GM19324 (cell line): ENCODE results near the gene AKT3.

Source experiments
- ATAC-seq: cut with Tn5 transposase; IDR thresholded peaks from one replicate; pipeline ENCODE4 v1.9.1; 2021; ENCODE audit warnings: mild to moderate bottlenecking, moderate library complexity; ENCODE audit not compliant: unreplicated experiment, low FRiP score

Gene AKT3

GRCh38 chr1:243735457-243735856 is 114.6 kb downstream of the AKT3 start:
- ATAC-seq = no peak

GRCh38 chr1:243734308-243734695 is 115.7 kb downstream of the AKT3 start:
- no peak for ATAC-seq

GRCh38 chr1:243733670-243734307 is 116.3 kb downstream of the AKT3 start:
- no peak for ATAC-seq

GRCh38 chr1:243732637-243733036 is 117.4 kb downstream of the AKT3 start:
- ATAC-seq = no peak

GRCh38 chr1:243731974-243732625 is 117.9 kb downstream of the AKT3 start:
- ATAC-seq = no peak

- no peak for ATAC-seq
Observed at GRCh38 chr1:243731301-243731891, 118.6 kb downstream of the AKT3 start.

- no peak for ATAC-seq
Observed at GRCh38 chr1:243730487-243731150, 119.4 kb downstream of the AKT3 start.

GRCh38 chr1:243729956-243730355 is 120.1 kb downstream of the AKT3 start:
- ATAC-seq = no peak

GRCh38 chr1:243727503-243728203 is 122.4 kb downstream of the AKT3 start:
- ATAC-seq = peak; percentile 76

GRCh38 chr1:243726806-243727502 is 123.1 kb downstream of the AKT3 start:
- peak; percentile 36 for ATAC-seq

- ATAC-seq = no peak
Observed at GRCh38 chr1:243725846-243726245, 124.2 kb downstream of the AKT3 start.

GRCh38 chr1:243725075-243725474 is 125.0 kb downstream of the AKT3 start:
- no peak for ATAC-seq

GRCh38 chr1:243723458-243724043 is 126.5 kb downstream of the AKT3 start:
- no peak for ATAC-seq

GRCh38 chr1:243723050-243723449 is 127.0 kb downstream of the AKT3 start:
- ATAC-seq = no peak

- ATAC-seq = no peak
Observed at GRCh38 chr1:243719476-243719875, 130.6 kb downstream of the AKT3 start.

GRCh38 chr1:243718893-243719292 is 131.2 kb downstream of the AKT3 start:
- no peak for ATAC-seq

GRCh38 chr1:243718022-243718421 is 132.0 kb downstream of the AKT3 start:
- no peak for ATAC-seq

- ATAC-seq = no peak
Observed at GRCh38 chr1:243716906-243717305, 133.1 kb downstream of the AKT3 start.

GRCh38 chr1:243715285-243715684 is 134.8 kb downstream of the AKT3 start:
- no peak for ATAC-seq
